Activated naive CD4-positive, alpha-beta T cell treated with anti-CD3 and anti-CD28 coated beads for 36 hours (primary cell): Measurements from ENCODE around the gene WASF2. TPM values are rescaled to one million over a fixed set of nuclear protein-coding genes. Genes with fewer than 3 reads are reported as not detected.

Source experiments
- CTCF ChIA-PET: fragments of 350-600 bp; sonication (Branson Sonifier 250); formaldehyde crosslinking; loops from one replicate; lab custom pipeline; 2021; ENCODE audit warnings: antibody characterized with exemption; lab: Charles Lee
- DNase-seq: peaks from one replicate; pipeline ENCODE4 v3.0.0-alpha.2; 2020
- H3K27ac Mint-ChIP-seq: one replicate; pipeline ENCODE4 v1.8.0; 2021; ENCODE audit warnings: mild to moderate bottlenecking, mixed read lengths
- H3K27me3 Mint-ChIP-seq: one replicate; pipeline ENCODE4 v1.8.0; 2021; ENCODE audit warnings: low read depth, mixed read lengths
- H3K36me3 Mint-ChIP-seq: one replicate; pipeline ENCODE4 v1.8.0; 2021; ENCODE audit warnings: low read depth, mixed read lengths
- H3K4me1 Mint-ChIP-seq: one replicate; pipeline ENCODE4 v1.8.0; 2021; ENCODE audit warnings: low read depth, mixed read lengths
- H3K4me3 Mint-ChIP-seq: one replicate; pipeline ENCODE4 v1.8.0; 2021; ENCODE audit warnings: mild to moderate bottlenecking, moderate library complexity, mixed read lengths
- H3K9me3 Mint-ChIP-seq: one replicate; pipeline ENCODE4 v1.8.0; 2021; ENCODE audit warnings: mixed read lengths
- intact Hi-C: fragments of 100-400 bp; cut with micrococcal nuclease; formaldehyde crosslinking; loops from one replicate; pipeline ENCODE4 v1.15.1; 2023
- total RNA-seq, 2 experiments: library from RNA; stranded (reverse); gene quantifications; one replicate each; pipeline ENCODE4 v1.2.3, GENCODE V29; 2021

WASF2 gene
- total RNA-seq, 2 experiments from 2014 or later = 105 to 106 TPM

- Mint-ChIP-seq H3K9me3 (no peaks in the 10 kb centered on the region), H3K4me1 (peaks cover 52% of the 10 kb centered on the region), H3K4me3 (no peak overlapping the region), H3K36me3 (no peaks in the 10 kb centered on the region), H3K27me3 (no peaks in the 10 kb centered on the region), H3K27ac (no peak overlapping the region)
- no peak for DNase-seq
- CTCF ChIA-PET = interaction anchor here (0.5 to 1.1 kb wide), 2 partner anchors 87 to 197 kb away, joined by 3 to 5 read pairs; no protein-coding TSS in a partner anchor
- intact Hi-C loops = loop anchor here (5.0 kb wide), 1 partner anchor 177 kb away; the partner anchor contains the start of gene SYTL1
Measured at GRCh38 chr1:27519331-27520258, 29.6 kb upstream of the WASF2 start.

DNA sequence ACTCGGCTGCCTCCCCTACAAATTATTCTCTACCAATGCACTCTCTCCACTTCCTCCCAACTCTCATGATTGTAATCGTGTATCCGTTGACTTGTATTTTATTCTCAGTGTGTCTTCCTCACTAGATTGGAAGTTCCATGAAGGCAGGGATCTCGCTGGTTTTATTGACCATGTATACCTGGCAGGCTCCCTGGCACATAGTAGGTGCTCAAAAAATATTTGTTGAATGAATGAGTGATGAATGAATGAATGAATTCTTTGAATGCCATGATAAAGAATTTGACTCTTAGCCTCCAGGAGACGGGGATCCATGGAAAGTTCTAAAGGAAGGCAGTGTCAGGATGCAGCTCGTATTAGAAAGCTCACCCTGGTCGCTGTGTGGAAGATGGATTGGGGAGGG, 28.8 kb upstream of the WASF2 start:
- no peak overlapping the region for H3K27ac Mint-ChIP-seq
- H3K9me3 Mint-ChIP-seq = no peaks in the 10 kb centered on the region
- no peak for DNase-seq
- no peak overlapping the region for H3K4me3 Mint-ChIP-seq
- no peaks in the 10 kb centered on the region for H3K27me3 Mint-ChIP-seq
- CTCF ChIA-PET = interaction anchor here (1.1 kb wide), 1 partner anchor 88 kb away, joined by 5 read pairs; no protein-coding TSS in a partner anchor
- peaks cover 44% of the 10 kb centered on the region for H3K4me1 Mint-ChIP-seq
- intact Hi-C loops = no loop called here
- H3K36me3 Mint-ChIP-seq = no peaks in the 10 kb centered on the region

DNA sequence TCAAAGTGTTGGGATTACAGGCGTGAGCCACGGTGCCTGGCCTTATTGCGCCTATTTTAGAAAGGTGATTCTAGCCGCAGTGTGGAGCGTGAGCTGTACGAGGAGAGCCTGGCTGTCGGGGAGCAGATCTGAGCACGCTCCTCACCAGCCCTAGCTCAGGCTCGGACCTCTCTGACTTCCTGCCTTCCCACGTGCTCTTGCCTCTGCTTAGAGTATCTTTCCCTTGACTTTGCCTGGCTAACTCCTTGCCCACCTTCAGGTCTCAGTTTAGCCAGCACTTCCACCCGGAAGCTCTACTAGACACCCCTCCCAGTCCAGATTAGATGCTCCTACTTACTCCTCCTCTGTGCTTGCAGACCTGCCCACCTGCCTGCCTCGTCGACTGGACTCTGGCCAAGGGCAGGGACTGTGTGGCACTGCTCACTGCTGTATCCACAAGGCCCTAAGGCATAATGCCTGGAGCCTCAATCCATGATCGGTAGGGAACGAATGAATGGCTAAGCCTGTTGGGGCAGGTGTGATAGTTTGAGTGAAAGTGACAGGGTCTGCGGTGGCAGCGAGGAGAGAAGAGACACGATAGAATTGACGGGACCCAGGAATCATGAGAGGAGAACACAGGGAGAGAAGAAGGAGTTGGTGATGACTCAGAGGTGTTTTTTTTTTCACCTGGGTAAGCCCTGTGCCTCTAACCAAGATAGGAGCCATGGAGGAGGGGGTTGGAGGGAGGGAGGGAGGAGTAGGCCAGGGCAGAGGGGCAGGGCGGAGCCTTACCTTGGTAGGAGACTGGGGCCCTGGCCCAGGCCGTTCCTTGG, 28.1 kb upstream of the WASF2 start:
- Mint-ChIP-seq H3K4me1 (peaks cover 39% of the 10 kb centered on the region), H3K27ac (no peak overlapping the region), H3K36me3 (no peaks in the 10 kb centered on the region), H3K4me3 (no peak overlapping the region), H3K27me3 (no peaks in the 10 kb centered on the region), H3K9me3 (no peaks in the 10 kb centered on the region)
- intact Hi-C loops = no loop called here
- CTCF ChIA-PET = interaction anchor here (1.1 kb wide), 1 partner anchor 89 kb away, joined by 5 read pairs; no protein-coding TSS in a partner anchor
- no peak for DNase-seq

GRCh38 chr1:27517301-27517700, 27.3 kb upstream of the WASF2 start:
- H3K4me3 Mint-ChIP-seq = no peak overlapping the region
- DNase-seq = no peak
- no peaks in the 10 kb centered on the region for H3K27me3 Mint-ChIP-seq
- H3K4me1 Mint-ChIP-seq = peaks cover 35% of the 10 kb centered on the region
- H3K27ac Mint-ChIP-seq = no peak overlapping the region
- CTCF ChIA-PET = no interaction called here
- intact Hi-C loops = no loop called here
- H3K36me3 Mint-ChIP-seq = no peaks in the 10 kb centered on the region
- no peaks in the 10 kb centered on the region for H3K9me3 Mint-ChIP-seq

GRCh38 chr1:27515626-27516025, 25.7 kb upstream of the WASF2 start:
- H3K4me3 Mint-ChIP-seq = no peak overlapping the region
- peaks cover 23% of the 10 kb centered on the region for H3K4me1 Mint-ChIP-seq
- H3K27ac Mint-ChIP-seq = no peak overlapping the region
- CTCF ChIA-PET = interaction anchor here (1.2 to 1.5 kb wide), 4 partner anchors 10 to 99 kb away, joined by 4 to 5 read pairs (median 4); no protein-coding TSS in a partner anchor
- H3K36me3 Mint-ChIP-seq = no peaks in the 10 kb centered on the region
- no peaks in the 10 kb centered on the region for H3K27me3 Mint-ChIP-seq
- no peaks in the 10 kb centered on the region for H3K9me3 Mint-ChIP-seq
- no peak for DNase-seq
- intact Hi-C loops = no loop called here

DNA sequence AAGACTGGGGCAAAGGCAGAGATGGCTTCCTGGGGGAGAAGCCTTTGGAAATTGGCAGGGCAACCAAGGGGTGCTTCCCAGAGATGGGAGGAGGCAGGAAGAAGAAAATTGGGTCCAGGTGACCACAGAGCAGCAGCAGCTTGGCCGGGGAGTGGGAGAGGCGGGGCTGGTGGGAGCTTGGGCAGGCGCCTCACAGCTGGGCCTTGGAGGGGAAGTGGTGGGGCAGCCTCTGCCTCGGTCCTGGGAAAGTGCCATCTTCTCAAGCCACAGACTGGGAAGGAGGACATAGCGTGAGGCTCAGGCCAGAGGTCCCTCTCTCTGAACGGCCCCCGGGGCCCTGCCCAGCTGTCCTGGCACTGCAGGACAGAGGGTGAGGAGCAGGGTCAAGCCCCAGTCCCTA, 24.0 kb upstream of the WASF2 start:
- Mint-ChIP-seq H3K27ac (no peak overlapping the region), H3K9me3 (no peaks in the 10 kb centered on the region), H3K36me3 (no peaks in the 10 kb centered on the region), H3K27me3 (no peaks in the 10 kb centered on the region), H3K4me1 (peaks cover 14% of the 10 kb centered on the region), H3K4me3 (no peak overlapping the region)
- CTCF ChIA-PET = interaction anchor here (1.2 kb wide), 1 partner anchor 42 kb away, joined by 3 read pairs; no protein-coding TSS in a partner anchor
- intact Hi-C loops = no loop called here
- DNase-seq = no peak

DNA sequence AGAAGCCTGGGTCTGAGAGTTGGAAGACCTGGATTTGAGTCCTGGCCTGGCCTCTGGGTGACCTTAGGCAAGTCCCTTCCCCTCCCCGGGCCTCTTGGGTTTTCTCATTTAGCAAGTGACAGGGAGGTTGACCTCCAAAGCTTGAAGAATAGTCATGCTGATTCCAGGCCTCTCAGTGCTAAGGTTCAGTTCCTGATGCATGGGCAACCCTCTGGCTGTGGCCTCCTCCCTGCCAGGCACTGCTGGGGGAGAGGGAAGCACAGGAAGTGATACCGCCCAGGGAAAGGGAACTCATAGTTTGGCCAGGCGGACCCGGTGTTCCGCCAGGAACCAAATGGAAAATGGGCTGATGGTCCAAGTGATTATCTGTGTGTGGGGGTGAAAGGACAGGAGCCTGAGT, 23.6 kb upstream of the WASF2 start:
- Mint-ChIP-seq H3K4me3 (no peak overlapping the region), H3K4me1 (peaks cover 10% of the 10 kb centered on the region), H3K27ac (no peak overlapping the region), H3K27me3 (no peaks in the 10 kb centered on the region), H3K9me3 (no peaks in the 10 kb centered on the region), H3K36me3 (no peaks in the 10 kb centered on the region)
- intact Hi-C loops = no loop called here
- CTCF ChIA-PET = interaction anchor here (1.2 kb wide), 1 partner anchor 43 kb away, joined by 3 read pairs; no protein-coding TSS in a partner anchor
- DNase-seq = no peak

DNA sequence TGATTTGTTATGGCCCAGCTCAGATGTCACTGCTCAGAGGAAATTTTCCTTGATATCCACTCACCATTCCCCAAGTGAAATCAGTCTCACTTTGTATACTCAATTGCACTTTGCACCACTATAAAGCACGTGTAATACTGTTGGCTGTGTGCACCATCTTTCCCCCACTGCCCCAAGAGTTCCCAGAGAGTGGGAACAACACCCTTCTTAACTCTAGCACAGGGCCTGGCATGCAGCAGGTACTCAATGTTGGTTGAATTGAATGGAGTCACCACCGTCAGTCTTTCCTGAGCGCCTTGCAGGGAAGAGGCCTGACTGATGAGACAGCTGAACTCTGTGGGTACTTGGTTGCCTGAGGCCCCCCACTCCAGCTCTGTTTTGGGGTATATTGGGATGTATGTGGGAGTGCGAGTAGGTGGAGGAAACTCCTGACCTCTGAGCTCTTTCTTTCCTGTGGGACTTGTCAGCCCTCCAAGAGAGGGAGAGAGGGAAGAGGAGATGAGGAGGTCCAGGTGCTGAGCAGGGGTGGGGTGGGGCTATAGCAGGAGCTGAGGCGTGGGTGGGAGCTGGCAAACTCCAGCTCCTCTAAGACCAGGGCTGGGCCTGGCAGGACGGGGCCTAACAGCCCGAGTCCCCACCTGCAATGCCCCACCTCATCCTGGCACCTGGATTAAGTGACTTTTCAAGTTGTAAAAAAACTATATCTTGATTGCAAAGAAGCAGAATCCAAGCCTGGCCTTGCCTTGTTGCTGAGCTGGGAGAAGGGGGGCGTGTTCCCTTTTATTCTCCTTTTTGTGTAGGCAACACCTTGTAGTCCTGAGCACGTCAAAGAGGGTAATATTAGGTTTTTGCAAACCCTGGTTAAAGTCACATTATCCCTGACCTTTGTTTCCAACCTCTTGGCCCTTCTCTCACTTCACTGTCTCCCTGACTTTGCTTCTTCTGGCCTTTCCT, 19.4 kb upstream of the WASF2 start:
- CTCF ChIA-PET = no interaction called here
- H3K9me3 Mint-ChIP-seq = no peaks in the 10 kb centered on the region
- peaks cover 5% of the 10 kb centered on the region for H3K4me1 Mint-ChIP-seq
- no peak for DNase-seq
- intact Hi-C loops = no loop called here
- H3K27ac Mint-ChIP-seq = no peak overlapping the region
- H3K36me3 Mint-ChIP-seq = no peaks in the 10 kb centered on the region
- H3K27me3 Mint-ChIP-seq = no peaks in the 10 kb centered on the region
- H3K4me3 Mint-ChIP-seq = no peak overlapping the region

DNA sequence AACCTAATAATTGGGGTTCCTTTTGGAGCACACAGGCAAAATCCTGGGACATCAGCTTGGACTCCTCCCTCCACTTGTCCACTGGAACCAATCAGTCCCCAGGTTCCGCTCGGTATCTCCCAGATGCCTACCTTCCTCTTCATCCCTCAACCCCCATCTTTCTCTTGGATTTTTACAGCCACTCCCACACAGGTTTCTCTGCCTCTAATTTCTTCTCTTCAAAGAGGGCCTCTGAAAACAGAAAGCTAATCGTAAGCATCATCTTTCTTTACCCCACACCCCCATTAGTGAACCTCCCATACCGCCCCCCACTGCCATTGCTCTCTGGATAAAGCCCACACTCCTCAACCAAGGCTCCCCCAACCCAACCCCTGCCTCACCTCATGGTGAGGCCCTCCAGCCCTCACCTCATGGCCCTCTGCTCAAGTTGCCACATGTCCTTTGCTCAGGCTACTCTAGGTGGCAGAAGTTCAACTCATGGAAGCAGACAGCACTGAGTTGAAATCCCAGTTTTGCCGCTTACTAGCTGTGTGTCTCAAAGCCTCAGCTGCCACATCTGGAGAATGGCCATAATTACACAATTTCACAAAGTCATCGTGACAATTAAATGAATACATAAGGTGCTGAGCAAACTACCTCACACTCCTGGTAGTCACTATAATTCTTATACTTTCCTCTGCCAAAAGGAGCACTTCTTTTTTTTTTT, 18.1 kb upstream of the WASF2 start:
- Mint-ChIP-seq H3K4me1 (peaks cover 5% of the 10 kb centered on the region), H3K27ac (no peak overlapping the region), H3K27me3 (no peaks in the 10 kb centered on the region), H3K4me3 (no peak overlapping the region), H3K36me3 (no peaks in the 10 kb centered on the region), H3K9me3 (no peaks in the 10 kb centered on the region)
- DNase-seq = no peak
- CTCF ChIA-PET = interaction anchor here (0.6 to 0.7 kb wide), 2 partner anchors 30 to 350 kb away, joined by 4 to 9 read pairs; no protein-coding TSS in a partner anchor
- intact Hi-C loops = no loop called here

GRCh38 chr1:27506703-27507102, 16.7 kb upstream of the WASF2 start:
- Mint-ChIP-seq H3K36me3 (no peaks in the 10 kb centered on the region), H3K4me1 (peaks cover 5% of the 10 kb centered on the region), H3K27ac (no peak overlapping the region), H3K9me3 (no peaks in the 10 kb centered on the region), H3K4me3 (no peak overlapping the region), H3K27me3 (no peaks in the 10 kb centered on the region)
- DNase-seq = no peak
- intact Hi-C loops = no loop called here
- CTCF ChIA-PET = no interaction called here

DNA sequence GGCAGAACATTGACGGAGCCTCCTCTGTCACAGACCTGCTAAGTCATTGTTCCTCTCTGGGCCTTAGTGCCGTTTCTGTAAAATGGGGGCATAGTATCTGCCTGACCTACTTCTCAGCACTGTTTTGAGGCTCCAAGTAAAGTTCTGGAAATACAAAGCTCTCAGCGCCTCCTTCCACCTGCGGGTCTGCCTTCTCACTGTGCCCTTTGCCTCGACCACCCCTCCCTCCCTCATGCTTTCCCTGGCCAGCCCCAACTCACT, 15.4 kb upstream of the WASF2 start:
- no peak overlapping the region for H3K27ac Mint-ChIP-seq
- no peaks in the 10 kb centered on the region for H3K9me3 Mint-ChIP-seq
- peaks cover 5% of the 10 kb centered on the region for H3K4me1 Mint-ChIP-seq
- H3K27me3 Mint-ChIP-seq = no peaks in the 10 kb centered on the region
- H3K4me3 Mint-ChIP-seq = no peak overlapping the region
- CTCF ChIA-PET = interaction anchor here (0.8 to 1.2 kb wide), 2 partner anchors 11 to 101 kb away, joined by 3 to 4 read pairs; no protein-coding TSS in a partner anchor
- no peaks in the 10 kb centered on the region for H3K36me3 Mint-ChIP-seq
- DNase-seq = no peak
- intact Hi-C loops = no loop called here
